ENCODE results near the gene NCOA5. TPM values are rescaled to one million over a fixed set of nuclear protein-coding genes. Genes with fewer than 3 reads are reported as not detected.

NCOA5 gene
- total RNA-seq, 1 experiment from 2014 or later, result 55.4 TPM

GRCh38 chr20:46049815-46050214, 39.9 kb downstream of the NCOA5 start:
- no peak overlapping the region for H3K4me3 ChIP-seq (ENCODE audit: low read depth, low read length, poor library complexity, severe bottlenecking)
- POLR2A ChIA-PET (ENCODE audit: low non-redundant PET), result no interaction called here
- DNase-seq (ENCODE audit: low spot score), result no peak
- H3K36me3 ChIP-seq (ENCODE audit: insufficient read depth, low read length, poor library complexity, severe bottlenecking), result no peaks in the 10 kb centered on the region
- no peak overlapping the region for H3K27ac ChIP-seq (ENCODE audit: low read depth, low read length, poor library complexity, severe bottlenecking)
- no peaks in the 10 kb centered on the region for H3K4me1 ChIP-seq (ENCODE audit: insufficient read depth, low read length, poor library complexity, severe bottlenecking)
- no TSS peak for BruUV-seq (replicated peaks)
- no peaks in the 10 kb centered on the region for H3K27me3 ChIP-seq (replicated peaks; ENCODE audit: insufficient read depth, low read depth, low read length, poor library complexity)
- TF ChIP-seq, protein P1, sequence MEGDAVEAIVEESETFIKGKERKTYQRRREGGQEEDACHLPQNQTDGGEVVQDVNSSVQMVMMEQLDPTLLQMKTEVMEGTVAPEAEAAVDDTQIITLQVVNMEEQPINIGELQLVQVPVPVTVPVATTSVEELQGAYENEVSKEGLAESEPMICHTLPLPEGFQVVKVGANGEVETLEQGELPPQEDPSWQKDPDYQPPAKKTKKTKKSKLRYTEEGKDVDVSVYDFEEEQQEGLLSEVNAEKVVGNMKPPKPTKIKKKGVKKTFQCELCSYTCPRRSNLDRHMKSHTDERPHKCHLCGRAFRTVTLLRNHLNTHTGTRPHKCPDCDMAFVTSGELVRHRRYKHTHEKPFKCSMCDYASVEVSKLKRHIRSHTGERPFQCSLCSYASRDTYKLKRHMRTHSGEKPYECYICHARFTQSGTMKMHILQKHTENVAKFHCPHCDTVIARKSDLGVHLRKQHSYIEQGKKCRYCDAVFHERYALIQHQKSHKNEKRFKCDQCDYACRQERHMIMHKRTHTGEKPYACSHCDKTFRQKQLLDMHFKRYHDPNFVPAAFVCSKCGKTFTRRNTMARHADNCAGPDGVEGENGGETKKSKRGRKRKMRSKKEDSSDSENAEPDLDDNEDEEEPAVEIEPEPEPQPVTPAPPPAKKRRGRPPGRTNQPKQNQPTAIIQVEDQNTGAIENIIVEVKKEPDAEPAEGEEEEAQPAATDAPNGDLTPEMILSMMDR (conservative IDR thresholded peaks at IDR 0.05; ENCODE audit: low read depth, low read length), result no peak
- no peak for TF ChIP-seq EZH2 (IDR thresholded peaks at IDR 0.05; ENCODE audit: borderline replicate concordance, low read depth, low read length, poor library complexity, severe bottlenecking)
- intact Hi-C loops (cut with micrococcal nuclease; ENCODE audit: unreplicated experiment), result no loop called here
- no peaks in the 10 kb centered on the region for H3K9me3 ChIP-seq (ENCODE audit: low read depth, low read length, poor library complexity, severe bottlenecking)
- CTCF ChIA-PET, result no interaction called here

DNA sequence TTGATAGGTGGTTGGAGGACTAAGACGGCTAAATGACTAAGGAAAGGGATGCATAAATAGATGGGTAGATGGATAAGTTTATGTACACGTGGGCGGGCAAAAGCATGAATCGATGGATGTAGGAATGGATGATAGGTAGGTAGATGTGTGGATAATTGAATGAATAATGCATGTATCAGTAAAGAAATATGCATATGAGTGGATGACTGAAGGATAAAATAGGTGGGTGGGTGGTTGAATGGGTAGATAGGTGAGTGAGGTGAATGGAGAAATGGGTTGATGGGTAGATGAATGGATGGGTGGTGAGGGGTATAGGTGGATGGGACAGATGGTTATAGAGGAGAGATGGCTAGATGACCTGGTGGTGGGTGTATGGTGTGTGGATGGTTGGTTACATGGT, 40.6 kb downstream of the NCOA5 start:
- BruUV-seq (replicated peaks), result no TSS peak
- CTCF ChIA-PET, result no interaction called here
- H3K27me3 ChIP-seq (replicated peaks; ENCODE audit: insufficient read depth, low read depth, low read length, poor library complexity), result no peaks in the 10 kb centered on the region
- H3K27ac ChIP-seq (ENCODE audit: low read depth, low read length, poor library complexity, severe bottlenecking), result no peak overlapping the region
- intact Hi-C loops (cut with micrococcal nuclease; ENCODE audit: unreplicated experiment), result no loop called here
- no peaks in the 10 kb centered on the region for H3K36me3 ChIP-seq (ENCODE audit: insufficient read depth, low read length, poor library complexity, severe bottlenecking)
- H3K9me3 ChIP-seq (ENCODE audit: low read depth, low read length, poor library complexity, severe bottlenecking), result no peaks in the 10 kb centered on the region
- POLR2A ChIA-PET (ENCODE audit: low non-redundant PET), result no interaction called here
- TF ChIP-seq EZH2 (IDR thresholded peaks at IDR 0.05; ENCODE audit: borderline replicate concordance, low read depth, low read length, poor library complexity, severe bottlenecking), result no peak
- TF ChIP-seq, protein P1 (conservative IDR thresholded peaks at IDR 0.05; ENCODE audit: low read depth, low read length), result no peak
- no peaks in the 10 kb centered on the region for H3K4me1 ChIP-seq (ENCODE audit: insufficient read depth, low read length, poor library complexity, severe bottlenecking)
- DNase-seq (ENCODE audit: low spot score), result no peak
- no peak overlapping the region for H3K4me3 ChIP-seq (ENCODE audit: low read depth, low read length, poor library complexity, severe bottlenecking)

- no peak for DNase-seq (ENCODE audit: low spot score)
- intact Hi-C loops (cut with micrococcal nuclease; ENCODE audit: unreplicated experiment), result no loop called here
- H3K4me3 ChIP-seq (ENCODE audit: low read depth, low read length, poor library complexity, severe bottlenecking), result no peak overlapping the region
- H3K27ac ChIP-seq (ENCODE audit: low read depth, low read length, poor library complexity, severe bottlenecking), result no peak overlapping the region
- ChIA-PET POLR2A (ENCODE audit: low non-redundant PET) (no interaction called here), CTCF (no interaction called here)
- no peaks in the 10 kb centered on the region for H3K9me3 ChIP-seq (ENCODE audit: low read depth, low read length, poor library complexity, severe bottlenecking)
- H3K4me1 ChIP-seq (ENCODE audit: insufficient read depth, low read length, poor library complexity, severe bottlenecking), result no peaks in the 10 kb centered on the region
- TF ChIP-seq EZH2 (IDR thresholded peaks at IDR 0.05; ENCODE audit: borderline replicate concordance, low read depth, low read length, poor library complexity, severe bottlenecking), result no peak
- BruUV-seq (replicated peaks), result no TSS peak
- no peaks in the 10 kb centered on the region for H3K27me3 ChIP-seq (replicated peaks; ENCODE audit: insufficient read depth, low read depth, low read length, poor library complexity)
- no peaks in the 10 kb centered on the region for H3K36me3 ChIP-seq (ENCODE audit: insufficient read depth, low read length, poor library complexity, severe bottlenecking)
These were observed 41.9 kb downstream of the NCOA5 start for GRCh38 chr20:46047821-46048220.

DNA sequence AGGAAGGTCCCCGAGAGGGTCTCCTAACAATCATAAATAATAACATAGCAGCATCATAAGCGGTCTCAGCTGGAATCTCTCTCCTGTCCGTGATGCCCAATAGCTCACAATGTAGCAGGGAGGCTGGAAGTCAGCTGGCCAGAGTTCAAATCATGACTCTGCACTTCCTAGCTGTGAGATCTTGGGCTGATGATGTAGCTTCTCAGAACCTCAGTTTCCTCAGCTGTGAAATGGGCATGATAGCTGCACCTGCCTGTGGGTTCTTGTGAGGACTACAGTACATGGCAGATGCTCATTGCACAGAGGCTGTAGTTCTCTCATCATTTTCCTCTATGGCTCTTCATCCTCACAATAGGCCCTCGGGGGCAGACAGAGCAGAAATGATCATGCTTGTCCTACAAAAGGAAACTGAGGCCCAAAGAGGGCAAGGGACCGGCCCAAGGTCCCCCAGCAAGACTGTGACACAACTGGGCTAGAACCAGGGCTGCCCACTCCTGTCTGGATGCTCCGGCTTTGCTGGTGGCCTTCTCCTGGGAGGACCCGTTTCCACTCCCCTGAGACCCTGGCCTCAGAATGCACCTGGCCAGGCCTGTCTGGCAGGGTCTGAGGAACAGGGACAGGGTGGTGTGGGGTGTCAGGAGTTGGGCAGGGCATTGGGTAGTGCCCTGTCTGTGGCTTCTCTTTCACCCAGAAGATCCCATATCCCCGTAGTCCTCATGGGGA, 43.0 kb downstream of the NCOA5 start:
- Histone ChIP-seq H3K36me3 (ENCODE audit: insufficient read depth, low read length, poor library complexity, severe bottlenecking) (no peaks in the 10 kb centered on the region), H3K4me3 (ENCODE audit: low read depth, low read length, poor library complexity, severe bottlenecking) (no peak overlapping the region), H3K27ac (ENCODE audit: low read depth, low read length, poor library complexity, severe bottlenecking) (no peak overlapping the region), H3K27me3 (replicated peaks; ENCODE audit: insufficient read depth, low read depth, low read length, poor library complexity) (no peaks in the 10 kb centered on the region), H3K4me1 (ENCODE audit: insufficient read depth, low read length, poor library complexity, severe bottlenecking) (no peaks in the 10 kb centered on the region), H3K9me3 (ENCODE audit: low read depth, low read length, poor library complexity, severe bottlenecking) (no peaks in the 10 kb centered on the region)
- no peak for DNase-seq (ENCODE audit: low spot score)
- CTCF ChIA-PET, result no interaction called here
- TF ChIP-seq EZH2 (IDR thresholded peaks at IDR 0.05; ENCODE audit: borderline replicate concordance, low read depth, low read length, poor library complexity, severe bottlenecking), result no peak
- TF ChIP-seq, protein P1 (conservative IDR thresholded peaks at IDR 0.05; ENCODE audit: low read depth, low read length), result no peak
- no TSS peak for BruUV-seq (replicated peaks)
- intact Hi-C loops (cut with micrococcal nuclease; ENCODE audit: unreplicated experiment), result no loop called here
- POLR2A ChIA-PET (ENCODE audit: low non-redundant PET), result no interaction called here
